ENCODE data around the gene ZNF443. TPM values are rescaled to one million over a fixed set of nuclear protein-coding genes. Genes with fewer than 3 reads are reported as not detected.
"Not testable (repeated sequence)": the region's sequence is repeated elsewhere in the genome, so short reads cannot be mapped to it uniquely, and the experiment has no call there.

Gene ZNF443
- total RNA-seq, 1 experiment from 2014 or later, result 5.2 TPM

DNA sequence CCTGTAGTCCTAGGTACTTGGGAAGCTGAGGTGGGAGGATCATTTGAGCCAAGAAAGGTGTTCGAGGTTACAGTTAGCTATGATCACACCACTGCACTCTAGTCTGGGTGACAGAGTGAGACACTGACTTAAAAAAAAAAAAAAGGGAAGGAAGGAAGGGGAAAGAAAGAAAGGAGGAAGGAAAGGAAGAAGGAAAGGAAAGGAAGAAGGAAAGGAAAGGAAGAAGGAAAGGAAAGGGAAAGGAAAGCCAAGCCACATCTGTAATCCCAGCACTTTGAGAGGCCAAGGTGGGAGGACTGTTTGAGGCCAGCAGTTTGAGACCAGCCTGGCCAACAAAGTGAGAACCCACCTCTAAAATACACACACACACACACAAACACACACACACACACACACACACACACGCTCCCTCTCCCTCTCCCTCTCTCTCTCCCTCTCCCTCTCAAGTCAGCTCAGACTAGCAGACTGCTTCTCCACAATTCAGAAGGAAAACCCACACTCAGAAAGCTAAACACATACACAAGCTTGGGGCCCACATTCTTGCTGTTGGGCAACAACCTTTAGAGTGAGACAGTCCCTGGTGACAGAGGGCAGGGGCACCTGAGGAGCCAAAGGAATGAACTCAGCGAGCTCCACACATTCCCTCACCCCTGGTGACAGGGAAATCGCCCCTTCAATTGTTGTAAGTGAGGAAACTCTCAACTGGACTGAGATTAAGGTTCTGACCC is 41.1 kb upstream of the ZNF443 start:
- Histone ChIP-seq H3K9me3 (ENCODE audit: low read depth, low read length, poor library complexity, severe bottlenecking) (no peaks in the 10 kb centered on the region), H3K27me3 (replicated peaks; ENCODE audit: insufficient read depth, low read depth, low read length, poor library complexity) (no peaks in the 10 kb centered on the region), H3K4me1 (ENCODE audit: insufficient read depth, low read length, poor library complexity, severe bottlenecking) (no peaks in the 10 kb centered on the region), H3K27ac (ENCODE audit: low read depth, low read length, poor library complexity, severe bottlenecking) (no peak overlapping the region), H3K36me3 (ENCODE audit: insufficient read depth, low read length, poor library complexity, severe bottlenecking) (no peaks in the 10 kb centered on the region), H3K4me3 (ENCODE audit: low read depth, low read length, poor library complexity, severe bottlenecking) (no peak overlapping the region)
- BruUV-seq (replicated peaks), result no TSS peak
- CTCF ChIA-PET, result no interaction called here
- TF ChIP-seq EZH2 (IDR thresholded peaks at IDR 0.05; ENCODE audit: borderline replicate concordance, low read depth, low read length, poor library complexity, severe bottlenecking), result no peak
- POLR2A ChIA-PET (ENCODE audit: low non-redundant PET), result no interaction called here
- DNase-seq (ENCODE audit: low spot score), result no peak
- intact Hi-C loops (cut with micrococcal nuclease; ENCODE audit: unreplicated experiment), result no loop called here

DNA sequence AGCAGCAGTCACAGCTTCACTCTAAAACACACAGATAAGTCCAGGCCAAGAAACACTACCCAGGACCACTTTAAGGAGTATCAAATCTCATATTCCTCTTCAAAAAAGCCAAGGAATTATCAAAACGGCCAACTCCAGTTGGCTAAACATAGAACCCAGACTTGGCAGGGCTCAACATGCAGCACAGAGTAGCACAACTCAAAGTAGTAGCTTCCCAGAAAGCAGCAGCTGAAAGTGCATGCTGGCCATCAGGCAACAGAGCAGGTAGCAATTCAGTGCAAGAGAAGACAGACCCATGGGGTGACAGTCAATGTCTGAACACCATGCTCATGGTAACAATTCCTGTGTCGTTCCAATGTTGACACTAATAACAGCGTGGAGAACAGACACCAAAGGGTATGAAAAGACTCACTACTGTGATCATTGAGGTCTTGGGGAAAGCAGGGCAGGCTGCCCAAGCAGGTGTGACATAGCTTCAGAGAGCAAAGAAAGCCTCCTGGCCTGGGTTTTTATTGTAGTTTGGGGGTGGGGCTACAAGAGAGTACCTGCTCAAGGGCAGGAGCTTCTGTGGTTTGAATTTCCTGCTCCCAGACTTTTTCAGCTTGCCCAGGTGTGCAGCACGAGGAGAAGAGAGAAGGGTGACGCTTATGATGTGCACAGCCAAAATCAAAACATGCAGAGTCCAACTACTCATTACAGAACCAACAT is 37.6 kb upstream of the ZNF443 start:
- BruUV-seq (replicated peaks), result no TSS peak
- H3K4me1 ChIP-seq (ENCODE audit: insufficient read depth, low read length, poor library complexity, severe bottlenecking), result no peaks in the 10 kb centered on the region
- no peak for DNase-seq (ENCODE audit: low spot score)
- intact Hi-C loops (cut with micrococcal nuclease; ENCODE audit: unreplicated experiment), result no loop called here
- ChIA-PET CTCF (no interaction called here), POLR2A (ENCODE audit: low non-redundant PET) (no interaction called here)
- TF ChIP-seq EZH2 (IDR thresholded peaks at IDR 0.05; ENCODE audit: borderline replicate concordance, low read depth, low read length, poor library complexity, severe bottlenecking), result no peak
- TF ChIP-seq, protein P1, sequence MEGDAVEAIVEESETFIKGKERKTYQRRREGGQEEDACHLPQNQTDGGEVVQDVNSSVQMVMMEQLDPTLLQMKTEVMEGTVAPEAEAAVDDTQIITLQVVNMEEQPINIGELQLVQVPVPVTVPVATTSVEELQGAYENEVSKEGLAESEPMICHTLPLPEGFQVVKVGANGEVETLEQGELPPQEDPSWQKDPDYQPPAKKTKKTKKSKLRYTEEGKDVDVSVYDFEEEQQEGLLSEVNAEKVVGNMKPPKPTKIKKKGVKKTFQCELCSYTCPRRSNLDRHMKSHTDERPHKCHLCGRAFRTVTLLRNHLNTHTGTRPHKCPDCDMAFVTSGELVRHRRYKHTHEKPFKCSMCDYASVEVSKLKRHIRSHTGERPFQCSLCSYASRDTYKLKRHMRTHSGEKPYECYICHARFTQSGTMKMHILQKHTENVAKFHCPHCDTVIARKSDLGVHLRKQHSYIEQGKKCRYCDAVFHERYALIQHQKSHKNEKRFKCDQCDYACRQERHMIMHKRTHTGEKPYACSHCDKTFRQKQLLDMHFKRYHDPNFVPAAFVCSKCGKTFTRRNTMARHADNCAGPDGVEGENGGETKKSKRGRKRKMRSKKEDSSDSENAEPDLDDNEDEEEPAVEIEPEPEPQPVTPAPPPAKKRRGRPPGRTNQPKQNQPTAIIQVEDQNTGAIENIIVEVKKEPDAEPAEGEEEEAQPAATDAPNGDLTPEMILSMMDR (conservative IDR thresholded peaks at IDR 0.05; ENCODE audit: low read depth, low read length), result no peak
- H3K36me3 ChIP-seq (ENCODE audit: insufficient read depth, low read length, poor library complexity, severe bottlenecking), result no peaks in the 10 kb centered on the region
- no peaks in the 10 kb centered on the region for H3K27me3 ChIP-seq (replicated peaks; ENCODE audit: insufficient read depth, low read depth, low read length, poor library complexity)
- no peak overlapping the region for H3K27ac ChIP-seq (ENCODE audit: low read depth, low read length, poor library complexity, severe bottlenecking)
- H3K9me3 ChIP-seq (ENCODE audit: low read depth, low read length, poor library complexity, severe bottlenecking), result peaks cover 10% of the 10 kb centered on the region
- no peak overlapping the region for H3K4me3 ChIP-seq (ENCODE audit: low read depth, low read length, poor library complexity, severe bottlenecking)

DNA sequence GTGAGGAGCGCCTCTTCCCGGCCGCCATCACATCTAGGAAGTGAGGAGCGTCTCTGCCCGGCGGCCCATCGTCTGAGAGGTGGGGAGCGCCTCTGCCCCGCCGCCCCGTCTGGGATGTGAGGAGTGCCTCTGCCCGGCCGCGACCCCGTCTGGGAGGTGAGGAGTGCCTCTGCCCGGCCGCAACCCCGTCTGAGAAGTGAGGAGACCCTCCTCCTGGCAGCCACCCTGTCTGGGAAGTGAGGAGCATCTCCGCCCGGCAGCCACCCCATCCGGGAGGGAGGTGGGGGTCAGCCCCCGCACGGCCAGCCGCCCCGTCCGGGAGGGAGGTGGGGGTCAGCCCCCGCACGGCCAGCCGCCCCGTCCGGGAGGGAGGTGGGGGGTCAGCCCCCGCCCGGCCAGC is 26.8 kb upstream of the ZNF443 start:
- H3K27me3 ChIP-seq (replicated peaks; ENCODE audit: insufficient read depth, low read depth, low read length, poor library complexity); H3K4me1 ChIP-seq (ENCODE audit: insufficient read depth, low read length, poor library complexity, severe bottlenecking); H3K27ac ChIP-seq (ENCODE audit: low read depth, low read length, poor library complexity, severe bottlenecking); DNase-seq (ENCODE audit: low spot score); POLR2A ChIA-PET (ENCODE audit: low non-redundant PET); intact Hi-C loops (cut with micrococcal nuclease; ENCODE audit: unreplicated experiment); H3K4me3 ChIP-seq (ENCODE audit: low read depth, low read length, poor library complexity, severe bottlenecking); CTCF ChIA-PET; BruUV-seq (replicated peaks): not testable (repeated sequence)
- Histone ChIP-seq H3K36me3 (ENCODE audit: insufficient read depth, low read length, poor library complexity, severe bottlenecking) (peaks cover 14% of the 10 kb centered on the region), H3K9me3 (ENCODE audit: low read depth, low read length, poor library complexity, severe bottlenecking) (peaks cover 50% of the 10 kb centered on the region)

DNA sequence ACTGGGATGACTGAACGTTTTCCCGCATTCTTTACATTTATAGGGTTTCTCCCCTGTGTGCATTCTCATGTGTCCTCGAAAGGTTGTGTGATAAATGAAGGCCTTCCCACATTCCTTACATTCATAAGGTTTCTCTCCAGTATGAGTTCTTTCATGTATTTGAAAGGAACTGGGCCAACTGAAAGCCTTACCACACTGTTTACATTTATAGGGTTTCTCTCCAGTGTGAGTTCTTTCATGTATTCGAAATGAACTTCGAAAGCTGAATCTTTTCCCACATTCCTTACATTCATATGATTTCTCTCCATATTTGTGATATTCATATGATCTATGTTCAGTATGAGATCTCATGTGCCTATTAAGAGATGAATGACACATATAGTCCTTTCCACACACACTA is 24.4 kb upstream of the ZNF443 start:
- Histone ChIP-seq H3K36me3 (ENCODE audit: insufficient read depth, low read length, poor library complexity, severe bottlenecking) (peaks cover 14% of the 10 kb centered on the region), H3K27me3 (replicated peaks; ENCODE audit: insufficient read depth, low read depth, low read length, poor library complexity) (no peaks in the 10 kb centered on the region), H3K9me3 (ENCODE audit: low read depth, low read length, poor library complexity, severe bottlenecking) (peaks cover 62% of the 10 kb centered on the region), H3K4me3 (ENCODE audit: low read depth, low read length, poor library complexity, severe bottlenecking) (no peak overlapping the region), H3K4me1 (ENCODE audit: insufficient read depth, low read length, poor library complexity, severe bottlenecking) (no peaks in the 10 kb centered on the region), H3K27ac (ENCODE audit: low read depth, low read length, poor library complexity, severe bottlenecking) (no peak overlapping the region)
- intact Hi-C loops (cut with micrococcal nuclease; ENCODE audit: unreplicated experiment), result no loop called here
- no TSS peak for BruUV-seq (replicated peaks)
- no peak for DNase-seq (ENCODE audit: low spot score)
- CTCF ChIA-PET, result no interaction called here
- no peak for TF ChIP-seq EZH2 (IDR thresholded peaks at IDR 0.05; ENCODE audit: borderline replicate concordance, low read depth, low read length, poor library complexity, severe bottlenecking)
- POLR2A ChIA-PET (ENCODE audit: low non-redundant PET), result interaction anchor here (0.6 kb wide), 1 partner anchor 168 kb away, joined by 5 read pairs; no protein-coding TSS in a partner anchor
